ENCODE measurements around the gene TERT.
"Not testable (repeated sequence)": the region's sequence is repeated elsewhere in the genome, so short reads cannot be mapped to it uniquely, and the experiment has no call there.

Gene TERT

GRCh38 chr5:1278216-1278615, 16.7 kb downstream of the TERT start:
- H3K36me3 ChIP-seq (ENCODE audit: insufficient read depth, low read depth, low read length), result peaks cover 18% of the 10 kb centered on the region; the same call in 1 of the 2 replicates
- H3K4me3 ChIP-seq (ENCODE audit: low read length), result no peak overlapping the region
- no peaks in the 10 kb centered on the region for H3K4me1 ChIP-seq (ENCODE audit: insufficient read depth, low read length)
- no peaks in the 10 kb centered on the region for H3K27me3 ChIP-seq (ENCODE audit: insufficient read depth, low read length)
- H3K9ac ChIP-seq (ENCODE audit: low read depth, low read length), result no peak overlapping the region
- H3K27ac ChIP-seq (ENCODE audit: low read length), result no peak overlapping the region
- no peaks in the 10 kb centered on the region for H3K9me3 ChIP-seq (ENCODE audit: insufficient read depth, low read depth, low read length)

GRCh38 chr5:1277781-1278180, 17.1 kb downstream of the TERT start:
- no peak overlapping the region for H3K9ac ChIP-seq (ENCODE audit: low read depth, low read length)
- no peaks in the 10 kb centered on the region for H3K4me1 ChIP-seq (ENCODE audit: insufficient read depth, low read length)
- H3K4me3 ChIP-seq (ENCODE audit: low read length), result no peak overlapping the region
- H3K27ac ChIP-seq (ENCODE audit: low read length), result no peak overlapping the region
- no peaks in the 10 kb centered on the region for H3K9me3 ChIP-seq (ENCODE audit: insufficient read depth, low read depth, low read length)
- H3K27me3 ChIP-seq (ENCODE audit: insufficient read depth, low read length), result no peaks in the 10 kb centered on the region
- peaks cover 18% of the 10 kb centered on the region; the same call in 1 of the 2 replicates for H3K36me3 ChIP-seq (ENCODE audit: insufficient read depth, low read depth, low read length)

DNA sequence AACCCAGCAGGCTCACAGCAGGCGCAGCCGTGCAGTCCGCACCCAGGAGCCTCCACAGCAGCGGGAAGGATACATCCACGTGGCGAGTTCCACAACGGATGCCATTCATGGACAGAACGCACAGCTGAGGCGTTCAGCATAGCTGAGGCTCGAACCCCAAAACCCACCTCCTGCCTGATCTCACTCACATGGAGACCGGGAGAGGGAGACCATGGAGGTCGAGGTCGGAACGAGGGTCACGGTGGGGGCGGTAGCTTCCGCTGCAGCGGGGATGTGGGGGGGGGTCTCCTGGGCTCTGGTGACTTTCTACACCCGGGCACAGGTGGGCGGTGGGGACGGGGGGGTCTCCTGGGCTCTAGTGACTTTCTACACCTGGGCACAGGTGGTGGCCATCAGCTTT, 17.5 kb downstream of the TERT start:
- Histone ChIP-seq H3K4me3 (ENCODE audit: low read length) (no peak overlapping the region), H3K4me1 (ENCODE audit: insufficient read depth, low read length) (no peaks in the 10 kb centered on the region), H3K27ac (ENCODE audit: low read length) (no peak overlapping the region), H3K9me3 (ENCODE audit: insufficient read depth, low read depth, low read length) (no peaks in the 10 kb centered on the region), H3K27me3 (ENCODE audit: insufficient read depth, low read length) (no peaks in the 10 kb centered on the region), H3K36me3 (ENCODE audit: insufficient read depth, low read depth, low read length) (peaks cover 18% of the 10 kb centered on the region; the same call in 1 of the 2 replicates), H3K9ac (ENCODE audit: low read depth, low read length) (no peak overlapping the region)

DNA sequence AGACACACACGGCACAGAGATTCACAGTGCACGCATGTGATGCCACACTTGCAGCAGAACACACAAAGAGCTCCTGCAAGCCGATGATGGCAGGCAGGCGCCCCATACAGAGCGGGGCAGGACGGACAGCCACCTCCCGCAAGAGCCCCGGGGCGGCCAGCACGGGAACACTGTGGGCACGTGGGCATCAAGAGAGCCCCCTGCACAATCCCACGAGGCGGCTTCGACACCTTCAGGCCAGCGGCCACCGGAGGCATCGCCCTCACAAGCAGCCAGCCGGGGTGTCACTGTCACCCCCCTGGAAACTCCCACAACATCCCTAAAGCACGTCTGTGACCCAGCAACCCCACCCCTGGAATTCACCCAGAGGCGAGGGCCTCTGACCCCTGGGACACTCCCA, 17.9 kb downstream of the TERT start:
- Histone ChIP-seq H3K36me3 (ENCODE audit: insufficient read depth, low read depth, low read length) (peaks cover 19% of the 10 kb centered on the region; the same call in 1 of the 2 replicates), H3K9me3 (ENCODE audit: insufficient read depth, low read depth, low read length) (no peaks in the 10 kb centered on the region), H3K27ac (ENCODE audit: low read length) (no peak overlapping the region), H3K4me1 (ENCODE audit: insufficient read depth, low read length) (no peaks in the 10 kb centered on the region), H3K4me3 (ENCODE audit: low read length) (no peak overlapping the region), H3K9ac (ENCODE audit: low read depth, low read length) (no peak overlapping the region), H3K27me3 (ENCODE audit: insufficient read depth, low read length) (no peaks in the 10 kb centered on the region)

GRCh38 chr5:1275397-1276391, 19.2 kb downstream of the TERT start:
- not testable (repeated sequence) for H3K9me3 ChIP-seq (ENCODE audit: insufficient read depth, low read depth, low read length); H3K9ac ChIP-seq (ENCODE audit: low read depth, low read length); H3K4me3 ChIP-seq (ENCODE audit: low read length); H3K27me3 ChIP-seq (ENCODE audit: insufficient read depth, low read length); H3K27ac ChIP-seq (ENCODE audit: low read length); H3K4me1 ChIP-seq (ENCODE audit: insufficient read depth, low read length)
- H3K36me3 ChIP-seq (ENCODE audit: insufficient read depth, low read depth, low read length), result peaks cover 19% of the 10 kb centered on the region; the same call in 1 of the 2 replicates

GRCh38 chr5:1274471-1274870, 20.4 kb downstream of the TERT start:
- Histone ChIP-seq H3K4me3 (ENCODE audit: low read length) (no peak overlapping the region), H3K27me3 (ENCODE audit: insufficient read depth, low read length) (no peaks in the 10 kb centered on the region), H3K27ac (ENCODE audit: low read length) (no peak overlapping the region), H3K9me3 (ENCODE audit: insufficient read depth, low read depth, low read length) (no peaks in the 10 kb centered on the region), H3K9ac (ENCODE audit: low read depth, low read length) (no peak overlapping the region), H3K36me3 (ENCODE audit: insufficient read depth, low read depth, low read length) (peaks cover 23% of the 10 kb centered on the region; the same call in 1 of the 2 replicates), H3K4me1 (ENCODE audit: insufficient read depth, low read length) (no peaks in the 10 kb centered on the region)

DNA sequence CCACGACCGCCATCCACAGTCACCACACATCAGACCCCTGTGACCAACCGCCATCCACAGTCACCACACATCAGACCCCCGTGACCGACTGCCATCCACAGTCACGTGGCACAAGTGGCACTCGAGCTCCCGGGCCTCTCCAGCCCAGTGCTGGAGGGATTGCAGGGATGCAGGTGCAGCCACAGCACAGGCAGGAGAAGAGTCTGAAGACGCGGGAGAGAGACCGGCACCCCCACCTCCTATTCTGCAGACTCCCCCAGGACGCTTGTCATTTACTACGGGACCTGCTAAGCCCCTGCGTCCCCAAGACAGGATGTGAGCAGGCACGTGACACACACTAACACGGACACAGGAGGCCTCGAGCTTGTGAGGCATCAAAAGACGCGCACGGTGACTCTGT, 21.1 kb downstream of the TERT start:
- Histone ChIP-seq H3K9ac (ENCODE audit: low read depth, low read length) (no peak overlapping the region), H3K27ac (ENCODE audit: low read length) (no peak overlapping the region), H3K36me3 (ENCODE audit: insufficient read depth, low read depth, low read length) (peaks cover 23% of the 10 kb centered on the region; the same call in 1 of the 2 replicates), H3K4me3 (ENCODE audit: low read length) (no peak overlapping the region), H3K9me3 (ENCODE audit: insufficient read depth, low read depth, low read length) (no peaks in the 10 kb centered on the region), H3K27me3 (ENCODE audit: insufficient read depth, low read length) (no peaks in the 10 kb centered on the region), H3K4me1 (ENCODE audit: insufficient read depth, low read length) (no peaks in the 10 kb centered on the region)

GRCh38 chr5:1272201-1272600, 22.7 kb downstream of the TERT start:
- Histone ChIP-seq H3K27ac (ENCODE audit: low read length) (no peak overlapping the region), H3K9ac (ENCODE audit: low read depth, low read length) (no peak overlapping the region), H3K36me3 (ENCODE audit: insufficient read depth, low read depth, low read length) (peaks cover 19% of the 10 kb centered on the region), H3K9me3 (ENCODE audit: insufficient read depth, low read depth, low read length) (no peaks in the 10 kb centered on the region), H3K4me1 (ENCODE audit: insufficient read depth, low read length) (no peaks in the 10 kb centered on the region), H3K27me3 (ENCODE audit: insufficient read depth, low read length) (no peaks in the 10 kb centered on the region), H3K4me3 (ENCODE audit: low read length) (no peak overlapping the region)

- no peak overlapping the region for H3K9ac ChIP-seq (ENCODE audit: low read depth, low read length)
- H3K4me1 ChIP-seq (ENCODE audit: insufficient read depth, low read length), result no peaks in the 10 kb centered on the region
- peaks cover 17% of the 10 kb centered on the region for H3K36me3 ChIP-seq (ENCODE audit: insufficient read depth, low read depth, low read length)
- no peaks in the 10 kb centered on the region for H3K27me3 ChIP-seq (ENCODE audit: insufficient read depth, low read length)
- no peak overlapping the region for H3K4me3 ChIP-seq (ENCODE audit: low read length)
- H3K9me3 ChIP-seq (ENCODE audit: insufficient read depth, low read depth, low read length), result no peaks in the 10 kb centered on the region
- no peak overlapping the region for H3K27ac ChIP-seq (ENCODE audit: low read length)
Observed at GRCh38 chr5:1270933-1271914, 23.6 kb downstream of the TERT start.

- no peak overlapping the region for H3K4me3 ChIP-seq (ENCODE audit: low read length)
- H3K9me3 ChIP-seq (ENCODE audit: insufficient read depth, low read depth, low read length), result no peaks in the 10 kb centered on the region
- no peak overlapping the region for H3K27ac ChIP-seq (ENCODE audit: low read length)
- H3K27me3 ChIP-seq (ENCODE audit: insufficient read depth, low read length), result no peaks in the 10 kb centered on the region
- H3K9ac ChIP-seq (ENCODE audit: low read depth, low read length), result no peak overlapping the region
- no peaks in the 10 kb centered on the region for H3K4me1 ChIP-seq (ENCODE audit: insufficient read depth, low read length)
- H3K36me3 ChIP-seq (ENCODE audit: insufficient read depth, low read depth, low read length), result peaks cover 22% of the 10 kb centered on the region
Observed at GRCh38 chr5:1270426-1270825, 24.4 kb downstream of the TERT start.

DNA sequence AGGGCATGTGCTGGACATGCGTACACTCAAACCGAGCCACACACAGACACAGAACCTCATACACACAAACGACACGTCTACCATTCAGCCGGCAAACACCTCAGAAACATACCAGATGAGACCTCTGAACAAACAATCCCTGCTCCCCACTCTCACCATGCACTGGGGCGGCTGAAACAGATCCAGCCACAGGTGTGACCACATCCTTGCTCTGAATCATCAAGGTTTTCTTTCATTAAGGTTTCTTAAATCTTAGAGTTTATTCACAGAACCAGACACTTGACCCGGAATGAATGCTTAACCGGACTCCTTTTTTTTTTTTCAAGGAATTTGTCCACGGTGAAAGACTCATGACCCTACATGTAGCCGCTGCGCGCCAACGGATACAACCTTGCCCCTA, 26.2 kb downstream of the TERT start:
- Histone ChIP-seq H3K9me3 (ENCODE audit: insufficient read depth, low read depth, low read length) (no peaks in the 10 kb centered on the region), H3K4me1 (ENCODE audit: insufficient read depth, low read length) (no peaks in the 10 kb centered on the region), H3K36me3 (ENCODE audit: insufficient read depth, low read depth, low read length) (peaks cover 23% of the 10 kb centered on the region), H3K27me3 (ENCODE audit: insufficient read depth, low read length) (no peaks in the 10 kb centered on the region), H3K4me3 (ENCODE audit: low read length) (no peak overlapping the region), H3K27ac (ENCODE audit: low read length) (no peak overlapping the region), H3K9ac (ENCODE audit: low read depth, low read length) (no peak overlapping the region)

All from iPS-20b (cell line).